NAMALWA (cell line): ENCODE data around the gene ZNF766.
"Not testable (repeated sequence)": the region's sequence is repeated elsewhere in the genome, so short reads cannot be mapped to it uniquely, and the experiment has no call there.

ENCODE experiments used
- DNase-seq: peaks from one replicate; pipeline ENCODE4 v3.0.0-alpha.2; 2015; ENCODE audit warnings: low spot score

The ZNF766 gene

DNA sequence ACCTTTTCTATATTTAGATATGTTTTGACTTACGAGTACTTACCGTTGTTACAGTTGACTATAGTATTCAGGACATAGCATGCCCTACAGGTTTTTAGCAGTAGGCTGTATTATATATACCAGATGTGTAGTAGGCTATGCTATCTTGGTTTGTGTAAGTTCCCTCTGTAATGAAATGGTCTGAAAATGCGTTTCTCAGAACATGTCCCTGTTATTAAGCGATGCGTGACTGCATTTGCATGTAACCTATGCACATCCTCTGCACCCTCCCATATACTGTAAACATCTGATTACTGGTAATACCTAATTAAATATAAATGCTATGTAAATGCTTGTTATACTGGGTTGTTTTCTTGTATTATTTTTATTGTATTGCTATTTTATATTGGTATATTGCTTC is 6.6 kb downstream of the ZNF766 start:
- DNase-seq, result peak; percentile 18

DNA sequence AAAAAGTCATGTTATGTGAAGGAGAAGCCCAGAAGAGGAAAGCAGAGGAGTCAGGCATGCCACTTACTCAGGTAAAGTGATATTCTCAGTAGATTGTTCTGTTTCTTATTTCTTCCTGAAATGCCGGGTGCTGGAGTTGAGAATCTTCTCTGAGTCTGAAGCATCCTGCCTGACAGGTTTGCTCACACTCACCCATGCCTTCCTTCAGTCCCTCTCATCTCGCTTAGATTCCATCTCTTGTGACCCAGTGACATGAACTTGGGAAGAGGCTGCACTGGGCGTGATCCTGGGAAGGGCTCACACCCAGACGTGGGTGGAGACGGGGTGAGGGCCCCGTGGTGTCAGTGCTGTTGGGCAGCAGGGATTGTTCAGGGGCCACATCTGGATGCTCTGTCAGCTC is 8.1 kb downstream of the ZNF766 start:
- no peak for DNase-seq

DNA sequence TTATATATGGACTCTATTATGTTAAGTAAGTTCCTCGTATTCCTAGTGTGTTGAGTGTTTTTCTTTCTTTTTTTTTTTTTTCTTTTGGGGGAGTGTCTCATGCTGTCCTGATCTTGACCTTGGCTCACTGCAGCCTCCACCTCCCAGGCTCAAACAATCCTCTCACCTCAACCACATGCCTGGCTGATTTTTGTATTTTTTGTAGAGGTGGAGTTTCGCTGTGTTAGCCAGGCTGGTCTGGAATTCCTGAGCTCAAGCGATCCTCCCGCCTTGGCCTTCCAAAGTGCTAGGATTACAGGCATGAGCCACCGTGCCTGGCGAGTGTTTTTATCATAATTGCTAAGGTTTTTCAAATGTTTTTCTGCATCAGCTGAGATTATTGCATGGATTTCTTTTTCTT is 16.9 kb downstream of the ZNF766 start:
- no peak for DNase-seq

DNA sequence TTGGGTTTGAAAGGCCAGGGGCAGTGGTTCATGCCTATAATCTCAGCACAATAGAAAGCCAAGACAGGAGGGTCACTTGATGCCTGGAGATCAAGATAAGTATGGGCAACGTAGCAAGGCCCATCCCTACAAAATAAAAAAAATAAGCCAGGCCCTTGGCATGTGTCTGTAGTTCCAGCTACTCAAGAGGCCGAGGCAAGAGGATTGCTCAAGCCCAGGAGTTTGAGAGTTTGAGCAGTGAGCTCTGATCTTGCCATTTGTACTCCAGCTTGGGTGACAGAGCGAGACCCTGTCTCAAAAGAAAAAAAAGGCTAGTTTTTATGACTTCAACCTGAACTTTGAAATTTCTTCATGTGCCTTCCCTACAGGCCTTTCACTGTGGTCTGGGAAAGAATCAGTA is 22.4 kb downstream of the ZNF766 start:
- no peak for DNase-seq

DNA sequence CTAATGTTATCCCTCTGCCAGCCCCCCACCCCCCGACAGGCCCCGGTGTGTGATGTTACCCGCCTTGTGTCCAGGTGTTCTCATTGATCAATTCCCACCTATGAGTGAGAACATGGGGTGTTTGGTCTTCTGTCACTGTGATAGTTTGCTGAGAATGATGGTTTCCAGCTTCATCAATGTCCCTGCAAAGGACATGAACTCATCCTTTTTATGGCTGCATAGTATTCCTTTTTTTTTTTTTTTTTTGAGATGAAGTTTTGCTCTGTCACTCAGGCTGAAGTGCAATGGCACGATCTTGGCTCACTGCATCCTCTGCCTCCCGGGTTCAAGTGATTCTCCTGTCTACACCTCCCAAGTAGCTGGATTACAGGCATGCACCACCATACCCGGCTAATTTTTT is 23.6 kb downstream of the ZNF766 start:
- not testable (repeated sequence) for DNase-seq

DNA sequence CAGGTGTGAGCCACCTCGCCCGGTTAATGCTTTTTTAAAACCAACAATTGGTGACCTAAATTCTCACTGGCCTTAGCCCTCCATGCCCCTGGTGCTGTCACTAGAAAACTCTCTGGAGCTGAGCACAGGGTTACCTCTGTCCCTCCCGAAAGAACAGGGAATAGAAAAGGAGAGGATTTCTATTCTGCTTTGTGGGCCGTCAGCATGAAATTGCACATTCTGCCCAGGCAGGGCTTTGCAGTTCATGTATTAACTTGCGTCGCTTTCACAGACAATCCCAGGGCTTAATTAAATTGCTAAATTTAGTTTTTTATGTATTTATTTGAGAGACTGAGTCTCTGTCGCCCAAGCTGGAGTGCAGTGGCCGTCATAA is 27.0 kb downstream of the ZNF766 start:
- no peak for DNase-seq

DNA sequence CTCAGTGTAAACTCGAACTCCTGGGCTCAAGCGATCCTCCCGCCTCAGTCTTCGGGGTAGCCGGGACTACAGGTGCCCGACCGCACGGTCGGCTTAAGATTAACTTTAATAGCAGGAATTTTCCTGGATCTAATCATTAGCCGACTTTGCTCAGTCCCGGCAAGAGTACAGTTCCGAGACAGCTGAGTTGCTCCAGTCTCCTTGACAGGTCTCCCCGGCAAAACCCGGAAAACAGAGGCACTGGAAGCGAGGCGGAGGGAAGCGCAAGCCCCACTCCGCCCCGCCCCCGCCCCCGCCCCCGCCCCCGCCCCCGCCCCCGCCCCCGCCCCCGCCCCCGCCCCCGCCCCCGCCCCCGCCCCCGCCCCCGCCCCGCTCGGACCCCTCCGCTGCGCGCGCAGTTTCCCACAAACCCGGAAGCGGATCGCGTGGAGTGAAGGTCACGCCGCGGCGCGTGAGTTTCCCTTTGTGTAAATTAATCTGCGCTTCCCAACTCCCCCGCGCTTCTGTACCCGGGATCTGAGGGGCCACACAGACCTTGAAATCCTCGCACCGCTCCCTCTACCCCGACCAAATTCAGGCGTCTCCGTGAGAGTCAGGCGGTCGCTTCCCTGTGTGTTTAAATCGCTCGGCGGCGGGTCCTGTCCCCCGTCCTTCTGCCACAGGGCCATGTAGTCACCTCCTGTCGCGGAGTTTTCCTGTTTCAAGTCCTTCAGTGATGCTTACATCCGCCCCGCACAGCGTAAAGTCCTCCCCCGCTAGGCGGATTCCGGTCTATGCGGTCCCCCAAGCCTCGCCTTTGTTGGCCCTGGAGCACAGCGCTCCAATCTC is 27.6 kb downstream of the ZNF766 start, which contains the start of gene ZNF480:
Gene ZNF480, plus strand, starts transcription at position 397 of the 828 bp plus-strand sequence. CDS start 3,244 bp downstream, outside the sequence.
- DNase-seq, result peak; percentile 79

DNA sequence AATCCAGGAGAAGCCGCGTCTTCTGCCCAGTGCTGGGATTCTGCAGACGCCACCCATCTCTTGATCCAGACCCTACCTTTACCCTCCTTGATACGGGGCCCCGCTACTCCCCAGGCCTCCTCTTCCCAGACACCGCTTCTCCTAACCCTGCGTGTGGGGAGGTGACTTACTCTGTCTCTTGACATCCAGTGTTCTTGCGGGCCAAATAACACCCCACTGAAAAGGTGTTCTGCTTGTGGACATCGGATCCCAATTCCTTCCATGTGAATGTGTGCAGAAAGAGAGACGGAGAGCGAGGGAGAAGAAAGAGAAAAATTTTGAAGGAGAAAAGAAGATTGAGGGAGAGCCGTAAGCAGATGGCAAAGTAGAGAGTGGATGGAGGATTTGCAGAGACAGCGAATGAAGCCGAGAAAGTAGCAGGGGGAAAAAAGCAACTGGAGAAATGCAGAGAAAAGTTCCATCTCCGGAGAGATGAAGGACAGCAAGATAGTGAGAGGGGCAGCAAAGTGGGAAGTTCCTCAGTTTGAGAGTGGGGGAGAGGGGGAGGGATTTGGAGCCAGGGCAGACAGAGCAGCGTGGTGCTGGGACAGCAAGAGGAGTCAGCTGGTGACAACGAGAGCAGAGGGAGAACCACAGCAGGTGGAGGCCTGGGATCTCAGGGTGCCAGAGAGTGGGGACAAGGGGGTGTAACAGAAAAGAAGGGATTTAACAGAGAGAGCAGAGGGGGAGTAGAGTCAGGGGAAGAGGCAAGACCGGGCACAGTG is 28.4 kb downstream of the ZNF766 start:
- no peak for DNase-seq

DNA sequence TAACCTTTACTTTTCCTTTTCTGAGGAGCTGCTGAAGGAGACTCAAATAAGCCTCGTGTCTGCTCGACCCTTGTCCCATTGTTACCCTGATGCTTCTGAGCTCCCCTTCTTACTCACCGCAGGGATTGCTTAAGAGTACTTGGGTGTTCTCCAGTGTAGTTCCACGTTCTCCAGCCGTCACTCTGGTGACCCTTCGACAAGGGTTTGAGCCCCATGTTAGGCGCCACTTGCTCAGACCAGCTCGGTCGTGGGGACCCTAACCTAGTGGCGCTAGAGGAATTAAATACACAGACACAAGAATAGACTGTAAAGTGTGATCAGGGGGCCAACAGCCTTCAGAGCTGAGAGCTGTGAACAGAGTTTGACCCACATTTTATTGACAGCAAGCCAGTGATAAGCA is 37.9 kb downstream of the ZNF766 start:
- peak; percentile 16 for DNase-seq

DNA sequence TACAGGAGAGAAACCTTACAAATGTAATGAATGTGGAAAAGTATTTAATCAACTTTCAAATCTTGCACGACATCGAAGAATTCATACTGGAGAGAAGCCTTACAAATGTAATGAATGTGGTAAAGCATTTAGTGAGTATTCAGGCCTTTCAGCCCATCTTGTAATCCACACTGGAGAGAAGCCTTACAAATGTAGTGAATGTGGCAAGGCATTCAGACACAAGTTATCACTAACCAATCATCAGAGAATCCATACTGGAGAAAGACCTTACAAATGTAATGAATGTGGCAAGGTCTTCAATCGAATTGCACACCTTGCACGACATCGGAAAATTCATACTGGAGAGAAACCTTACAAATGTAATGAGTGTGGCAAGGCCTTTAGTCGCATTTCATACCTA is 53.0 kb downstream of the ZNF766 start:
- no peak for DNase-seq

DNA sequence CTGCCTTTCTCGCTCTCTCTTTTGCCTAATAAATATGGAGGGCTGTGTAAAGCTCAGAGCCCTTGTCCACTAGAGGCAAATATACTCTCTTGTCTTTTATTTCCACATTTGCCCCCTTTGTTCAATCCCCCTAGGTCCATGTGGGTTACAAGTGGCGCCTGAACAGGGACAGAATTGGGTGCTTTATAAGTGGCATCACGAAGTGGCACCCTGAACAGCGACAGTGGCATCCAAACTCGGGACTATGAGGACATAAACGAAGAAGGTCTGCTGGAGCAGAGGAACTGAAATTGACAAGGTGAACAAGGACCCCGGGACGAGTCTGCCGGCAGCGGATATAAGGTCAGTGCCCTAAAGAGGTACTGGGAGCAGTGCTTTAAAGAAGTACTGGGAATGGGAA is 62.4 kb downstream of the ZNF766 start:
- DNase-seq, result no peak

DNA sequence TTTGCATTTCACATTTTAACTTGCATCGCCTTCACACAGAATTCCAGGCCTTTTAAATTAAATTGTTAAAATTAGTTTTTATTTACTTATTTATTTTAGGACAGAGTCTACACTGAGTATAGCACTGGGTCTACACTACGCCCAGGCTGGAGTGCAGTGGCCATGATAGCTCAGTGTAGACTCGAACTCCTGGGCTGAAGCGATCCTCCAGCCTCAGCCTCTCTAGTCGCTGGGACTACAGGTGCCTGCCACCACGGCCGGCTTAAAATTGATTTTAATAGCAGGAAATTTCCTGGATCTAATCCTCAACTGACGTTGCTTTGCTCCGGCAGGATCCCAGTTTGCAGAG is 66.4 kb downstream of the ZNF766 start:
- DNase-seq, result no peak

DNA sequence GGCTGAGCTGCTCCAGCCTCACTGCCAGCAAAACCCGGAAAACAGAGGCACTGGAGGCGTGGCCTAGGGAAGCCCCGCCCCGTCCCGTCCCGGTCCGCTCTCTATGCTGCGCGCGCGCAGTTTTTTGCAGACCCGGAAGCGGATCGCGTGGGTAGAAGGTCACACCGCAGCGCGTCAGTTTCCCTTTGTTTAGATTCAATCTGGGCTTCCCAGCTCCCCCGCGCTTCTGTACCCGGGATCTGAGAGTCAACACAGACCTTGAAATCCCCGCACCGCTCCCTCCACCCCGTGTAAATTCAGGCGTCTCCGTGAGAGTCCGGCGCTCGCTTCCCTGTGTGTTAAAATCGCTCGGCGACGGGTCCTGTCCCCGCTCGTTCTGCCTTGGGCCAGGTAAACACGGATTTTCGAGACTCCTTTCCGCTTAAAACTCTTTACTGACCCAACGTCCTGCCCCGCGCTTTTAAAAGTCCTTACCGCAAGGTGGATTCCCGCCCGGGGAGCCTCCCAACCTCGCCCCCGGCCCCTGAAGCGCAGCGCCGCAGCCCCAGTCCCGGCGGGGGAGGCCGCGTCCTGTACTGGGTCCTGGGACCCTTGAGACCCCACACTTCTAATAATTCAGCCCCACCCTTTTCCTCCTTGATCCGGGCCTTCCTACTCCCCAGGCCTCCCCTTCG is 66.9 kb downstream of the ZNF766 start, which contains the start of gene ZNF610:
Gene ZNF610, plus strand, starts transcription at position 127 of the 674 bp plus-strand sequence. CDS start 12,930 bp downstream, outside the sequence.
- DNase-seq, result no peak

DNA sequence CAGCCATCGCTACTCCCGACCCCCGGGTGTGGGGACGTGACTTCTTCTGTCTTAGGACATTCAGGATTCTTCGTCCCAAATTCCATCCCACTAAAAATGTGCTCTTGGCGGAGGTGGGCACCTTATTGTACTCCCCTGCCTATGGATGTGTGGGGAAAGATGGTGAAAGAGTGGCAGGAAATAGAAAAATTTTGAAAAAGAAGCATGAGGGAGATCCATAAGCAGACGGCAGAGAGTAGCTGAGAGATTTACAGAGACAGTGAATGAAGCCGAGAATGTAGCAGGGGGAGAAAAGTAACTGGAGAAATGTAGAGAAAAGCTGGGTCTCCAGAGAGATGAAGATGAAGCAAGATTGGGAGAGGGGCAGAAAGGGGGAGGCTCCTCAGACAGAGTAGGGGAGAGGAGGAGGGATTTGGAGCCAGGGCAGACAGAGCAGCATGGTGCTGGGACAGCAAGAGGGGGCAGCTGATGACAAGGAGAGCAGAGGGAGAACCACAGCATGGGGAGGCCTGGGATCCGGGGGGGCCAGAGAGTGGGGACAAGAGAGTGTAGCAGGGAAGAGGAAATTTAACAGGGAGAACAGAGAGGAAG is 67.5 kb downstream of the ZNF766 start:
- no peak for DNase-seq

DNA sequence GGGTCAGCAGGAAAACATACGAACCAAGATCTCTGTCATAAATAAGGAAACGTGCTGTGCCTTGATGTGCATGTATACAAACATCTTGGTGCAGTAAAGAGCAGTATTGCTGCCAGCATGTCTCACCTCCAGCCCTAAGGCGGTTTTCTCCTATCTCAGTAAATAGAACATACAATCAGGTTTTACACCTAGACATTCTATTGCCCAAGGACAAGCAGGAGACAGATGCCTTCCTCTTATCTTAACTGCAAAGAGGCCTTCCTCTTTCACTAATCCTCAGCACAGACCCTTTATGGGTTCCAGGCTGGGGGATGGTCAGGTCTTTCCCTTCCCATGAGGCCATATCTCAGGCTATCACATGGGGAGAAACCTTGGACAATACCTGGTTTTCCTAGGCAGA is 69.6 kb downstream of the ZNF766 start:
- not testable (repeated sequence) for DNase-seq

DNA sequence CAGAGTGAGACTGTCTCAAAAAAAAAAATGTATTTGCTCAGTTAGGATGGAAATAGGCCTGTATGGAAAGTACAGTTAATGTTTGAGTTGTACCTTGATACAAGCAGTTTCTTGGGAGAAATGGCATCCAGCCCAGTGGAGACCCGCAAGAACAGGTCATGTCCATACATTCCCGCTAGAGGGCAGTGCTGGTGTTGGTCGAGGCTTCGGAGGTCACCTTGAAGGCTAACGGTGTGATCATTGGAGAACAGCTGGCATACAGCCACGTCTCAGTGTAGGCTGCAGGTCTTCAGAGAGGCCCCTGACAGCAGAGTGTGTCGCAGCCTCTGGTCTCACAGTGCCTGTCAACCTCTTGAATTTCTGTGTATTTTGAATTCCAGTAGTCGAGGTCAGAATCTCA is 74.2 kb downstream of the ZNF766 start:
- peak; percentile 76 for DNase-seq

DNA sequence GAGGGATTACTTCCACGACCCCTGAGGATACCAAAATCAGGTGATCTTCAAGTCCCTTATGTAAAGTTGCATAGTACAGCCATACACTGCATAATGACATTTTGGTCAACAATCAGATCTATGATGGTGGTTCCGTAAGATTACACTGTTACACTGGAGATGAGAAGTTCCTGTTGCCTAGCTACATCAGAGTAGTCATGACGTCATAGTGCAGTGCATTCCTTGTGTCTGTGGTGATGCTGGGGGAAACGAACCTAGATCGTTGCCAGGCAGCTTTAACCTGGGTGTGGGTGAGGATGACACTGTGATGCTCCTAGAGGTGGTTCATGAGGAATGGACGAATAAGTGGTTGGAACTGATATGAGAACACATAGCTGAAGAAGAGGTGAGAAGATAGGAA is 75.8 kb downstream of the ZNF766 start:
- no peak for DNase-seq
